ENCODE data around the gene ZNF746. TPM values are rescaled to one million over a fixed set of nuclear protein-coding genes. Genes with fewer than 3 reads are reported as not detected.

ZNF746 gene
- total RNA-seq, 4 donors from 2014 or later: 12.4 to 17.4 (median 15.7) TPM

GRCh38 chr7:149459540-149460452, 37.8 kb downstream of the ZNF746 start:
- TF ChIP-seq CTCF (IDR thresholded peaks at IDR 0.05 in 4 of 5, conservative IDR thresholded peaks at IDR 0.05 in 1 of 5) (no peak), POLR2A (IDR thresholded peaks at IDR 0.05) (no peak)
- intact Hi-C loops (cut with DNase I; ENCODE audit: low total_unique reads) (loop anchor here (1.0 to 5.0 kb wide), 3 partner anchors 37 to 197 kb away; partner anchors contain the start of gene ZNF783), in situ Hi-C loops (cut with MboI; ENCODE audit: low sequenced_read_pairs in 4 of 4) (no loop called here)
- ATAC-seq (peak; percentile 47 to 57), DNase-seq (no peak)
- peak overlapping the region; percentile 60 to 81 (median 64) for H3K4me3 ChIP-seq
- no peaks in the 10 kb centered on the region for H3K27me3 ChIP-seq
- no peaks in the 10 kb centered on the region for H3K9me3 ChIP-seq
- H3K36me3 ChIP-seq: peaks cover 0 to 9% of the 10 kb centered on the region in 2 donors
- H3K4me1 ChIP-seq: peaks cover 14 to 15% of the 10 kb centered on the region in 2 donors
- H3K27ac ChIP-seq: peak overlapping the region in 1 of 4 donors; percentile 46

- Histone ChIP-seq H3K27ac (peak overlapping the region in 1 of 4 donors; percentile 46), H3K4me3 (peak overlapping the region; percentile 46 to 68 (median 60)), H3K4me1 (peaks cover 14 to 15% of the 10 kb centered on the region in 2 donors), H3K36me3 (peaks cover 0 to 16% of the 10 kb centered on the region in 2 donors), H3K9me3 (no peaks in the 10 kb centered on the region), H3K27me3 (no peaks in the 10 kb centered on the region)
- TF ChIP-seq CTCF (IDR thresholded peaks at IDR 0.05 in 4 of 5, conservative IDR thresholded peaks at IDR 0.05 in 1 of 5) (no peak), POLR2A (IDR thresholded peaks at IDR 0.05) (no peak)
- no peak for DNase-seq
- intact Hi-C loops (cut with DNase I; ENCODE audit: low total_unique reads) (no loop called here), in situ Hi-C loops (cut with MboI; ENCODE audit: low sequenced_read_pairs in 4 of 4) (no loop called here)
- no peak for ATAC-seq
These were observed 38.4 kb downstream of the ZNF746 start for GRCh38 chr7:149459201-149459539.

- no peak overlapping the region for H3K4me3 ChIP-seq
- intact Hi-C loops (cut with DNase I; ENCODE audit: low total_unique reads) (no loop called here), in situ Hi-C loops (cut with MboI; ENCODE audit: low sequenced_read_pairs in 4 of 4) (no loop called here)
- ATAC-seq: no peak
- TF ChIP-seq POLR2A (IDR thresholded peaks at IDR 0.05): no peak
- TF ChIP-seq CTCF (IDR thresholded peaks at IDR 0.05 in 4 of 5, conservative IDR thresholded peaks at IDR 0.05 in 1 of 5): no peak
- H3K4me1 ChIP-seq: peaks cover 14 to 15% of the 10 kb centered on the region in 2 donors
- H3K27me3 ChIP-seq: no peaks in the 10 kb centered on the region
- DNase-seq: no peak
- peaks cover 0 to 25% of the 10 kb centered on the region in 2 donors for H3K36me3 ChIP-seq
- H3K27ac ChIP-seq: no peak overlapping the region
- H3K9me3 ChIP-seq: no peaks in the 10 kb centered on the region
These were observed 39.4 kb downstream of the ZNF746 start for GRCh38 chr7:149458235-149458634.

GRCh38 chr7:149457766-149458165, 39.8 kb downstream of the ZNF746 start:
- DNase-seq (no peak), ATAC-seq (no peak)
- Histone ChIP-seq H3K36me3 (peaks cover 0 to 30% of the 10 kb centered on the region in 2 donors), H3K27me3 (no peaks in the 10 kb centered on the region), H3K4me1 (peaks cover 14 to 15% of the 10 kb centered on the region in 2 donors), H3K4me3 (no peak overlapping the region), H3K27ac (no peak overlapping the region), H3K9me3 (no peaks in the 10 kb centered on the region)
- intact Hi-C loops (cut with DNase I; ENCODE audit: low total_unique reads): no loop called here
- in situ Hi-C loops (cut with MboI; ENCODE audit: low sequenced_read_pairs in 4 of 4): no loop called here
- no peak for TF ChIP-seq POLR2A (IDR thresholded peaks at IDR 0.05)
- no peak for TF ChIP-seq CTCF (IDR thresholded peaks at IDR 0.05 in 4 of 5, conservative IDR thresholded peaks at IDR 0.05 in 1 of 5)

Measured in gastrocnemius medialis (tissue), 4 donors.